Epithelial cell of proximal tubule (primary cell): Measurements from ENCODE around the gene ARL15. TPM values are rescaled to one million over a fixed set of nuclear protein-coding genes. Genes with fewer than 3 reads are reported as not detected.

Experiments used
- DNase-seq: peaks from one replicate; pipeline ENCODE4 v3.0.0-alpha.2; 2011; ENCODE audit warnings: low read depth
- H3K4me3 ChIP-seq: 2 replicates; pipeline ENCODE4 v1.5.1; 2011; ENCODE audit warnings: low read depth, mild to moderate bottlenecking, low read length
- total RNA-seq: library from RNA; depleted of rRNA; stranded (reverse); fragments of >200 nt; gene quantifications from 2 replicates; pipeline ENCODE4 v1.2.3, GENCODE V29; 2015
- TF ChIP-seq, protein P1 (sequence below): conservative IDR thresholded peaks from 2 replicates; pipeline ENCODE4 v1.5.1; 2012; ENCODE audit warnings: low read depth, mild to moderate bottlenecking, low read length

ARL15 gene
- total RNA-seq, 1 donor from 2014 or later = 1.9 TPM

DNA sequence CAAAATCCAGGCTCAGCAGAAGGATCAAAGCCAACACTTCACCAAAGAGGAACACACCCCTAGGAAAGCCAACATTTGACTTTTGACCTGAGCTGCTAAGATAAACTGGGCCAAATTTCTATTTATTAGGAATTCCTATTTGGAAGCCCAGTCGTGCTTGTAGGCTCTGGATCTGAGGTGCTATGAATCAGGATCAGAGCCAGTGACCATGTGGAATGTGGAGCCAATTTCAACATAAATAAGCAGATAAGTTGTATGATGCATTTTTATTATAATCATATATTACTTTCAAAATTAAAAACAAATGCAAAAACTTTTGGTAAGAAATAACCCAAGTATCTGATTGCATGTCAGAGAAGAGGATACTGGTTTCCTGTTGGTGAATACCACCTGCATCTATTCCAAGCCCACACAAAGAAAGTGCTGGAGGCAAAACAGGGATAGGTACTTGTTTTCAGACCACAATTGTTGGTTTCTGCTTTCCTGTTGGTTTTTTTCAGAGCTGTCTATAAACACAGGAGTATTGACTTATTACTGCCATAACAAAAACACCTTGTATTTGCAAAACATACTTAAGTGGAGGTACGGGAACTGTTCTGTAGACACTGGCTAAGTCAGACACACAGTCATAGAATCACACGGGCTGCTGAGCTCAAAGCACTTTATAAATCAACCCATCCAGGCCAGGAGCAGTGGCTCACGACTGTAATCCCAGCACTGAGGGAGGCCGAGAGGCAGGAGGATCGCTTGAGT lies 52.8 kb downstream of the ARL15 start:
- TF ChIP-seq, protein P1, sequence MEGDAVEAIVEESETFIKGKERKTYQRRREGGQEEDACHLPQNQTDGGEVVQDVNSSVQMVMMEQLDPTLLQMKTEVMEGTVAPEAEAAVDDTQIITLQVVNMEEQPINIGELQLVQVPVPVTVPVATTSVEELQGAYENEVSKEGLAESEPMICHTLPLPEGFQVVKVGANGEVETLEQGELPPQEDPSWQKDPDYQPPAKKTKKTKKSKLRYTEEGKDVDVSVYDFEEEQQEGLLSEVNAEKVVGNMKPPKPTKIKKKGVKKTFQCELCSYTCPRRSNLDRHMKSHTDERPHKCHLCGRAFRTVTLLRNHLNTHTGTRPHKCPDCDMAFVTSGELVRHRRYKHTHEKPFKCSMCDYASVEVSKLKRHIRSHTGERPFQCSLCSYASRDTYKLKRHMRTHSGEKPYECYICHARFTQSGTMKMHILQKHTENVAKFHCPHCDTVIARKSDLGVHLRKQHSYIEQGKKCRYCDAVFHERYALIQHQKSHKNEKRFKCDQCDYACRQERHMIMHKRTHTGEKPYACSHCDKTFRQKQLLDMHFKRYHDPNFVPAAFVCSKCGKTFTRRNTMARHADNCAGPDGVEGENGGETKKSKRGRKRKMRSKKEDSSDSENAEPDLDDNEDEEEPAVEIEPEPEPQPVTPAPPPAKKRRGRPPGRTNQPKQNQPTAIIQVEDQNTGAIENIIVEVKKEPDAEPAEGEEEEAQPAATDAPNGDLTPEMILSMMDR = no peak
- H3K4me3 ChIP-seq = no peak overlapping the region
- DNase-seq = no peak

DNA sequence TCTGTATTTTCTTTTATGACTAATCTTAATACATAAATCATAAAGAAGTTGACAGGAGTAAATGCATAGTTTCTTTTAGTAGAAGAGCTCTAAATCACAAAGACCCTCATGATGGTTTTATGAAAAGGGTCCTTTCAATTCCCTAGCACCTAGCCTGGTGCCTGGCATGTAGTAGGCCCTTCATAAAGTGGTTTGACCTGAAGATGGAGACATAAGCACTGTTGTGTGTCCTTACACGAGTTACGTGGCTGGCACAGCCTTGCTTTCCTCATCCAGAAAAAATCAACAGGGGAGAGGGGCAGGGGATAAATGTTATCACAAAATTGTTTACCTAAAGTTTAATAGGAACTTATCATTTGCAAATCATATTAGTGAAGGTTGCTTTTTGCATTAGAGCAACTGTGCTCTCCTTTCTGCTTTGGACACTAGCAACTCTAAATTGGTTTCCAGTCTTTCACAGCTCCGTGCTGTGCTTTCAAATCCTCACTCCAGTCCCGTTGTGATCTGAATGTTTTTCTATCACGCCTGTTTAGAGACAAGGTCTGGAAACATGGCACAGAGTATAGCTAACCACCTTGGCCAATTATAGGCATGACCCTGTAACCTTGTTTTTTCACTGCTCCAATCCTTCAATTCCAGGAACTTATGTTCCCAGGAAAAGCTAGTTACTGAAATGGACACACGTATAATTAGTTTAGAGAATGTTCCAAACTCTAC lies 55.7 kb downstream of the ARL15 start:
- H3K4me3 ChIP-seq = peak overlapping the region; percentile 36
- TF ChIP-seq, protein P1 = peak; percentile 69
- DNase-seq = no peak

DNA sequence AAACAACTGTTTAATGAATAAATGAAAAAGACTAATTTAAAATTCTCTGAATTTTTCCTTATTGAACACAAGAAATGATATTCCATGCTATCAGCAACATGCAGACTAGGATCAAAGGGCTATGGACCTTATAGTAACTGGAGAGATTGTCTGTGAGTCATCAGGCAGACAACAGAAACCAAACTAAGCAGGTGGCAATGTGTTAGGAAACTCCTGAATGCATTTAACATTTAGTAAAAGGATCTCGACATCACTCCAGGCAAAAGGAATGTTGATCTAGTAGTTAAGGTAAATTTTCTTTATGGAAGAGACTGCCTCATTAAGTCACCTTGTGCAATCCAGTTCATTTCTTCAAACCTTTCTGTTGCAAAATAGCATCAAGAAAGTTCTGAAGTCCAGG lies 58.4 kb downstream of the ARL15 start:
- no peak for DNase-seq

DNA sequence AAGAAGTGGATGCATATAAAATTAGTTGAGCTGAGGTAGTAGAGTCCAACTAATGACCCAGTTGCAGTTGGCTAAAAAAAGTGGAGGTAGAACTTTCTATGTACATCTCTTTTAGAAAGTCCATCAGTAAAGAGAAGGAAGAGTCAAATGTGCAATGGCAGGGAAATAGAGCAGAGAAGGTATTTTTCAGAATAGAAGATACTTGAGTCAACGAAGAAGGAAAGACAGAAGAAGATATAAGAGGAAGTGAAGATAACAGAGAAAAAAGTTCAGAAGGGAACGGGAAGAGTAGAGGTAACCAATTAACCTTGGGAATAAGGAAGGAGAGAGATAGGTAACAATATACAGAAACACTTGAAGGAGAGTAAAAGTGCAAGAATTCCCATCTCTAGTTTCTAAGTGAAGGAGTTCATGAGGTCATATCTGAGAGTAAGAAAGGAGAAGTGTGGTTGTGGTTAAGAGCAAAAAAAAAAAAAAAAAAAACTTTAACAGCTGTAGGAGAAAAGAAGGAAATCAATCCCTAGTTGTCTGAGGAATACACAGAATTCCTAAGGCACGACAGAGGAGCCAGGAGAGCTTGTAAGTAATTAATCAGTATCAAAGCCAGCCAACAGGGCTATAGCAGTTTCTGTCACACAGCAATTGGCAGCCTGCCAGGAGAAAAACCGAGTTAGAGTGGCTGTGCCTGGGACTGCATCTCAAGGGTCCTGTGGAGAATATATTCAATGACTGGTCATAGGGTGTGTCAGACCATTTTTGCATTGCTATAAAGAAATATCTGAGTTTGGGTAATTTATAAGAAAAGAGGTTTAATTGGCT lies 61.0 kb downstream of the ARL15 start:
- no peak for DNase-seq
- TF ChIP-seq, protein P1 = no peak
- no peak overlapping the region for H3K4me3 ChIP-seq

More for the DNA sequence above, 58.4 kb downstream of the ARL15 start:
- TF ChIP-seq, protein P1 = no peak
- H3K4me3 ChIP-seq = no peak overlapping the region

DNA sequence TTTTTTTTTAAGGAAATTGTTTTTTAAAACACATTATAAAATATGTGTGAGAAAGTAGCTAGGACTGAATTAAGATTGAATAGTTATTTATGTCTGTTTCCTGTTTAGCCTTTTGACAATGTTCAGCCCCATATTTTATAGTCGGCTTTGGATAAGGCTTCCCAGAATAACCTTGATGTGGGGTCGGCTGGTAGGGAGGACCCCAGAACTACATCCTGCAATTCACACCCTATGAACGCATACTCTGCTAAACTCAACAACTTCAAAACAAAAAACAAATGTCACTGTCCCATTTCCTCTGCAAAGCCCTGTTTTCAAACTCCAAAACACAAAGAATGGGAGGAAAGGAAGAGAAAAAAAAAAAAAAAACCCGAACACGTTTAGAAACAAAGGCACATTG lies 63.1 kb downstream of the ARL15 start:
- no peak for DNase-seq
- no peak overlapping the region for H3K4me3 ChIP-seq
- TF ChIP-seq, protein P1 = no peak

DNA sequence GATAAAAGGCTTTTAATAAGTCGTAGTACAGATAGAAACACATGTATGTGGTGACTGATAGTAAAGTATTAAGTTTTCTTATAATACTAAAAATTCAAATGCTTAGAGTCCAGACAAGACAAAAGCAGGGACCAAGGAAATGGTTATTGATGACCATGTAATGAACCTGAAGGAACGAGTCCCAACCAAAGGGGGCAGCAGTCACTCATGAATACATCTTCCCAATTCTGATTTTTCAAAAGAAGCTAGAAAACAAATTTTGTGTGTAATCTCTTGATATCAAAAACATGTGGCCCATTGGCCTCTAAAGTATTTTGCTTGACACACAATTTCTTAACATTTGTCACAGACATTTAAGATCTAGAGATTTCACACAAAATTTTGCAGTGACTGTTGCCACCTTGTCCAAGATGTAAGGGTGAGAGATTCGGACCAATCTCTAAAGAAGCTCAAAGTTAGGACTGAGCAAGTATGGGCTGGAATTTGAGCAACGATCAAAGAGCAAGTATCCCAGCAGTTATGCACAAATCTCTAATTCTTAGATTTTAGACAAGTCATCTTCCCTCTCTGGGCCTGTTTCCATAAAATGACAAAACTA lies 66.8 kb downstream of the ARL15 start:
- TF ChIP-seq, protein P1 = peak; percentile 88
- H3K4me3 ChIP-seq = no peak overlapping the region
- DNase-seq = no peak
